Fibroblast of skin of back (primary cell): ENCODE measurements around the gene ADGB.

Experiments
- DNase-seq: peaks from one replicate; pipeline ENCODE4 v3.0.0-alpha.2; 2013

Gene ADGB

GRCh38 chr6:146635165-146635564 lies 36.4 kb downstream of the ADGB start:
- DNase-seq, result no peak

- DNase-seq, result no peak
These were observed 37.7 kb downstream of the ADGB start for GRCh38 chr6:146636481-146636880.

GRCh38 chr6:146642921-146643320 lies 44.1 kb downstream of the ADGB start:
- no peak for DNase-seq

GRCh38 chr6:146650799-146651481 lies 52.2 kb downstream of the ADGB start:
- peak; percentile 1 for DNase-seq

- no peak for DNase-seq
These were observed 52.7 kb downstream of the ADGB start for GRCh38 chr6:146651482-146651863.

GRCh38 chr6:146657432-146657831 lies 58.7 kb downstream of the ADGB start:
- DNase-seq, result no peak

- DNase-seq, result peak; percentile 22
These were observed 66.1 kb downstream of the ADGB start for GRCh38 chr6:146664871-146665360.

GRCh38 chr6:146666909-146667308 lies 68.1 kb downstream of the ADGB start:
- no peak for DNase-seq

- no peak for DNase-seq
These were observed 71.4 kb downstream of the ADGB start for GRCh38 chr6:146670161-146670560.

- no peak for DNase-seq
These were observed 74.3 kb downstream of the ADGB start for GRCh38 chr6:146673069-146673468.

GRCh38 chr6:146679386-146679785 lies 80.6 kb downstream of the ADGB start:
- no peak for DNase-seq

- DNase-seq, result no peak
These were observed 84.1 kb downstream of the ADGB start for GRCh38 chr6:146682919-146683318.

- no peak for DNase-seq
These were observed 91.0 kb downstream of the ADGB start for GRCh38 chr6:146689806-146690205.

GRCh38 chr6:146693342-146693741 lies 94.6 kb downstream of the ADGB start:
- no peak for DNase-seq

GRCh38 chr6:146697921-146698320 lies 99.1 kb downstream of the ADGB start:
- no peak for DNase-seq

GRCh38 chr6:146700078-146700686 lies 101.4 kb downstream of the ADGB start:
- peak; percentile 80 for DNase-seq

- no peak for DNase-seq
These were observed 102.9 kb downstream of the ADGB start for GRCh38 chr6:146701632-146702031.

- DNase-seq, result no peak
These were observed 110.4 kb downstream of the ADGB start for GRCh38 chr6:146709036-146709622.

- DNase-seq, result no peak
These were observed 120.6 kb downstream of the ADGB start for GRCh38 chr6:146719387-146719786.

- no peak for DNase-seq
These were observed 140.9 kb downstream of the ADGB start for GRCh38 chr6:146739696-146740095.

GRCh38 chr6:146741609-146742008 lies 142.8 kb downstream of the ADGB start:
- DNase-seq, result peak; percentile 4

GRCh38 chr6:146753306-146753705 lies 154.5 kb downstream of the ADGB start:
- no peak for DNase-seq

GRCh38 chr6:146767632-146768031 lies 168.9 kb downstream of the ADGB start:
- no peak for DNase-seq

- DNase-seq, result no peak
These were observed 169.9 kb downstream of the ADGB start for GRCh38 chr6:146768722-146769121.
